MM.1S (cell line): ENCODE measurements around the gene KIRREL3.

Source experiments
- EZH2phosphoT487 ChIP-seq: fragments of 300-600 bp; sonication (generic); IDR thresholded peaks from 2 replicates; pipeline ENCODE4 v1.6.1; 2018; ENCODE audit warnings: antibody characterized with exemption, low read length
- TF ChIP-seq, protein P1 (sequence below): fragments of 300-600 bp; sonication (generic); IDR thresholded peaks from 2 replicates; pipeline ENCODE4 v1.5.1; 2016; ENCODE audit warnings: antibody characterized with exemption, low read length, mixed read lengths

DNA sequence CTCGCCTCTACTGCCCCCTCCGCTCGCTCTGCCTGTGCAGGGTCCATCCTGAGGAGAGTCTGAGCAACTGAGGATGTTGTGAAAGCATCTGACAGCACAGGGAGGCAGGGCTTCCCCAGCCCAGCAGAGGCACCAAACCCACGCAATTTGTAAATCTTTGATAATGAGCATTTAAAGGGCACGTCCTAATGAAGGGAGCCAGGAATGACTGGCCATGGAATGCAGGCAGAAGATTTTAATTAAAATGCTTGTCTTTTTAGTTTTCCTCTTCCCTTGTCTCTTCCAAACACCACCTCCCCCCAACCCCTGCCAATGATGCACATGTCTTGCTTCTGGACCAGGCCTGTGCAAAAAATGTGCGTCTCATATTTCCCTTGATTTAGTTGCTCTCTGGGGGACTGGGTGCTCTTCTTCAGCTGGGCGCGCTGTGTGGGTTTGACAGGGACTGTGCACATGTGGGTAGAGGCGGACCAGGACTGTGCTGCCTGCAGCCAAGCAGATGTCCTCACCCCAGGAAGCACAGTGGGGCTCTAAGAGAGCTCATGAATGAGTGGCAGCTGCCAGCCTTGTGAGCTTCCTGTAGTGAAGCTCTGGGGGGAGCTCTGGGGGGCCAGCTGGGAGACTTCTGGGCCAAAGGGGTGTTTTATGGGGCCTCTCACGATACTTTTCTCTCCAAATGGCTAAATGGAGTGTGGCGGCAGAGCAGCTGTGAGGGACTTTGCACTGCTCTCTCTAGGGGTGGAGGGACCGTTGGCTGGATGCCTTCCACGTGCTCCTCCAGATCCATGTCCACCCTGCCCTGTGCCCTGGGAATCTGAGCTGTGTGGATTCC, 371.6 kb downstream of the KIRREL3 start:
- TF ChIP-seq, protein P1, sequence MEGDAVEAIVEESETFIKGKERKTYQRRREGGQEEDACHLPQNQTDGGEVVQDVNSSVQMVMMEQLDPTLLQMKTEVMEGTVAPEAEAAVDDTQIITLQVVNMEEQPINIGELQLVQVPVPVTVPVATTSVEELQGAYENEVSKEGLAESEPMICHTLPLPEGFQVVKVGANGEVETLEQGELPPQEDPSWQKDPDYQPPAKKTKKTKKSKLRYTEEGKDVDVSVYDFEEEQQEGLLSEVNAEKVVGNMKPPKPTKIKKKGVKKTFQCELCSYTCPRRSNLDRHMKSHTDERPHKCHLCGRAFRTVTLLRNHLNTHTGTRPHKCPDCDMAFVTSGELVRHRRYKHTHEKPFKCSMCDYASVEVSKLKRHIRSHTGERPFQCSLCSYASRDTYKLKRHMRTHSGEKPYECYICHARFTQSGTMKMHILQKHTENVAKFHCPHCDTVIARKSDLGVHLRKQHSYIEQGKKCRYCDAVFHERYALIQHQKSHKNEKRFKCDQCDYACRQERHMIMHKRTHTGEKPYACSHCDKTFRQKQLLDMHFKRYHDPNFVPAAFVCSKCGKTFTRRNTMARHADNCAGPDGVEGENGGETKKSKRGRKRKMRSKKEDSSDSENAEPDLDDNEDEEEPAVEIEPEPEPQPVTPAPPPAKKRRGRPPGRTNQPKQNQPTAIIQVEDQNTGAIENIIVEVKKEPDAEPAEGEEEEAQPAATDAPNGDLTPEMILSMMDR = no peak
- TF ChIP-seq EZH2phosphoT487 = no peak
